DOHH2 (cell line): ENCODE measurements around the gene MLC1.

Source experiments
- H3F3A ChIP-seq: fragments of 200-600 bp; sonication (generic), shearing (Covaris generic); 2 replicates; pipeline ENCODE4 v1.6.0; 2016; ENCODE audit warnings: antibody characterized with exemption, mild to moderate bottlenecking; ENCODE audit not compliant: control insufficient read depth, insufficient read depth
- H3K27ac ChIP-seq: fragments of 200-600 bp; sonication (generic); 2 replicates; pipeline ENCODE4 v1.5.1; 2014; ENCODE audit warnings: low read depth, mild to moderate bottlenecking, low read length, moderate library complexity
- H3K27me3 ChIP-seq: fragments of 200-600 bp; sonication (generic); 2 replicates; pipeline ENCODE4 v1.6.1; 2014; ENCODE audit warnings: mild to moderate bottlenecking, low read length, mixed read lengths; ENCODE audit not compliant: control insufficient read depth
- H3K36me3 ChIP-seq: fragments of 200-600 bp; sonication (generic); 2 replicates; pipeline ENCODE4 v1.6.1; 2014; ENCODE audit warnings: mild to moderate bottlenecking, low read length, moderate library complexity, mixed read lengths; ENCODE audit not compliant: control insufficient read depth
- H3K4me1 ChIP-seq: fragments of 200-600 bp; sonication (generic); 2 replicates; pipeline ENCODE4 v1.6.1; 2014; ENCODE audit warnings: mild to moderate bottlenecking, low read length, mixed read lengths; ENCODE audit not compliant: control insufficient read depth
- H3K4me2 ChIP-seq: fragments of 200-600 bp; sonication (generic); 2 replicates; pipeline ENCODE4 v1.6.0; 2014; ENCODE audit warnings: mild to moderate bottlenecking, low read length, moderate library complexity
- H3K4me3 ChIP-seq: fragments of 200-600 bp; sonication (generic); 2 replicates; pipeline ENCODE4 v1.5.1; 2014; ENCODE audit warnings: mild to moderate bottlenecking, low read length, mixed read lengths
- H3K79me2 ChIP-seq: fragments of 200-600 bp; sonication (generic); 2 replicates; pipeline ENCODE4 v1.6.1; 2014; ENCODE audit warnings: mild to moderate bottlenecking, low read length, mixed read lengths; ENCODE audit not compliant: control insufficient read depth
- H3K9me2 ChIP-seq: fragments of 200-600 bp; sonication (generic); replicated peaks from 2 replicates; pipeline ENCODE4 v1.6.1; 2014; ENCODE audit warnings: mild to moderate bottlenecking, low read length, mixed read lengths; ENCODE audit not compliant: control insufficient read depth
- H3K9me3 ChIP-seq: fragments of 200-600 bp; sonication (generic); 2 replicates; pipeline ENCODE4 v1.6.1; 2014; ENCODE audit warnings: antibody characterized with exemption, low read length, mixed read lengths; ENCODE audit not compliant: control insufficient read depth, insufficient read depth
- H4K20me1 ChIP-seq: fragments of 200-600 bp; sonication (generic); 2 replicates; pipeline ENCODE4 v1.6.0; 2014; ENCODE audit warnings: low read depth, mild to moderate bottlenecking, antibody characterized with exemption, low read length, moderate library complexity; ENCODE audit not compliant: control insufficient read depth, insufficient read depth
- CTCF ChIP-seq: fragments of 200-600 bp; sonication (generic); IDR thresholded peaks from one replicate; pipeline ENCODE4 v1.5.1; 2014; ENCODE audit warnings: antibody characterized with exemption, mild to moderate bottlenecking, low read depth, low read length; ENCODE audit not compliant: poor library complexity, severe bottlenecking
- EZH2phosphoT487 ChIP-seq: fragments of 200-600 bp; sonication (generic); IDR thresholded peaks from 2 replicates; pipeline ENCODE4 v1.6.1; 2017; ENCODE audit warnings: borderline replicate concordance, mild to moderate bottlenecking, antibody characterized with exemption, low read length, moderate library complexity, mixed read lengths

MLC1 gene

GRCh38 chr22:50074551-50075530 lies 10.4 kb downstream of the MLC1 start:
- no peaks in the 10 kb centered on the region for H4K20me1 ChIP-seq
- no peaks in the 10 kb centered on the region for H3F3A ChIP-seq

GRCh38 chr22:50074056-50074455 lies 11.2 kb downstream of the MLC1 start:
- Histone ChIP-seq H3F3A (no peaks in the 10 kb centered on the region), H3K4me3 (no peak overlapping the region), H3K4me2 (no peak overlapping the region), H3K27me3 (no peaks in the 10 kb centered on the region), H3K36me3 (no peaks in the 10 kb centered on the region), H3K9me3 (no peaks in the 10 kb centered on the region), H3K79me2 (no peaks in the 10 kb centered on the region), H4K20me1 (no peaks in the 10 kb centered on the region), H3K4me1 (peaks cover 33% of the 10 kb centered on the region), H3K27ac (no peak overlapping the region), H3K9me2 (no peaks in the 10 kb centered on the region)
- no peak for TF ChIP-seq CTCF
- TF ChIP-seq EZH2phosphoT487: no peak

More at GRCh38 chr22:50074551-50075530, 10.4 kb downstream of the MLC1 start:
- no peaks in the 10 kb centered on the region for H3K9me3 ChIP-seq
- peak overlapping the region; percentile 45; the same call in 1 of the 2 replicates for H3K4me2 ChIP-seq
- no peaks in the 10 kb centered on the region for H3K36me3 ChIP-seq
- H3K79me2 ChIP-seq: no peaks in the 10 kb centered on the region
- no peak for TF ChIP-seq CTCF
- TF ChIP-seq EZH2phosphoT487: no peak
- H3K4me1 ChIP-seq: peaks cover 33% of the 10 kb centered on the region
- no peaks in the 10 kb centered on the region for H3K9me2 ChIP-seq
- no peaks in the 10 kb centered on the region for H3K27me3 ChIP-seq
- H3K4me3 ChIP-seq: no peak overlapping the region
- H3K27ac ChIP-seq: no peak overlapping the region

- no peaks in the 10 kb centered on the region for H3K36me3 ChIP-seq
- no peaks in the 10 kb centered on the region for H3F3A ChIP-seq
Measured at GRCh38 chr22:50072714-50073538, 12.3 kb downstream of the MLC1 start.

More at GRCh38 chr22:50072714-50073538, 12.3 kb downstream of the MLC1 start:
- no peak overlapping the region for H3K27ac ChIP-seq
- no peaks in the 10 kb centered on the region for H3K9me2 ChIP-seq
- H3K9me3 ChIP-seq: no peaks in the 10 kb centered on the region
- H3K79me2 ChIP-seq: no peaks in the 10 kb centered on the region
- no peaks in the 10 kb centered on the region for H4K20me1 ChIP-seq
- TF ChIP-seq CTCF (no peak), EZH2phosphoT487 (no peak)
- peaks cover 33% of the 10 kb centered on the region for H3K4me1 ChIP-seq
- H3K27me3 ChIP-seq: no peaks in the 10 kb centered on the region
- no peak overlapping the region for H3K4me2 ChIP-seq
- no peak overlapping the region for H3K4me3 ChIP-seq
